NK-92 treated with Interleukin-12 subunit alpha and Interleukin-12 subunit beta, amount 100 ng/mL, for 24 hours (cell line): ENCODE data around the gene TJP2.

Source experiments
- DNase-seq: peaks from one replicate; lab custom pipeline; 2025; lab: John Stamatoyannopoulos, UW

Gene TJP2

GRCh38 chr9:69191231-69191630 is 17.2 kb downstream of the TJP2 start:
- DNase-seq = no peak

DNA sequence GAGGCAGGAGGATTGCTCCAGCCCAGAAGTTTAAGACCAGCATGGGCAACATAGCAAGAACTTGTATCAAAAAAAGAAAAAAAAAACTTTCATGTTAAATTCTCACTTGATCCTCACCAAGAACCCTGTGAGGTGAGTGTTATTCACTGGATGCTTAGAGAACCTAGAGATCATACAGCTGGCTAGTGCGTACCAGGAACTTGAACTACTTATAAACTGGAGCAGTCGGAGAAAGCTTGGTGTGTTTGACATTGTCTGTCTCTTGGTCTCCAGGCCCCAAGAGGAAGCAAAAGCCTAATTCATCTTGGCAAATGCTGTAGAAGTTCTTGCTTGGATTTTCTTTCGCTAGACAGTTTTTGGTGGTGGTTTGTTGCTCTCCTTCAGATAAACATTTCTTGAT is 18.1 kb downstream of the TJP2 start:
- DNase-seq = no peak

DNA sequence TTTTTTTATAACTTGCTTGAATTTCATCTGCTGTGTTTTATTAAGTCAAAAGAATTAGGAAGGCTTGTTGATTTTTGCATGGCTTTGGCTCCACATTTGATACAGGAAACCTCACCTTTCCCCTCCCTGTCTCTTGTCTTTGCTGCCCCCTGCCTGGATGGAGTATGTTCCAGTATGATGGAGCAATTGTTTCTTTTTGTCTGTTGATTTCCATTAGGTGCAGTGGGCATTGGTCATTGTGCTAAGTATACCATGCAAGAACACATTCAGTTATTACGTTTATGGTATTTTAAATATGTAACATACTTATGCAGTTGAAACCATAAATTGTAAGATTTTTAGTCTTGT is 19.6 kb downstream of the TJP2 start:
- no peak for DNase-seq

- DNase-seq = no peak
These were observed 20.8 kb downstream of the TJP2 start for GRCh38 chr9:69194702-69195418.

GRCh38 chr9:69195668-69196067 is 21.6 kb downstream of the TJP2 start:
- no peak for DNase-seq

DNA sequence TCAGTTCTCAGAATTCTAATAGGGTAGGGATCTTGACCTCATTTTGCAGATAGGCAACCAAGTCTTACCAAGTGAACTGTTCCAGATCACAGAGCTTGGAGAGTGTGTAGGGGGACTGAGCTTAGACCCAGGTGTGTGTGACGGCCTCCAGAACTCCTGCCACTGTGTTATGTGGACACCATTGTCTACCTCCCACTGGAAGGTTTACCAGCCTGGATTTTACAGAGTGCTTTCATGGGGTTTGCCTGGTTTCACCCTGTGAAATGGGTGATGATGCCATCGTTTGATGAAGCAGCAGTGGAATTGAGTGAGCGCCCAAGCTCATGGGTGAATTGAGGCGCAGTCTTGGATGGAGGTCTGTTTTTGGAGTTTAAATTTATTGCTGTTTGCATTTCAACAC is 23.6 kb downstream of the TJP2 start:
- no peak for DNase-seq

GRCh38 chr9:69198521-69199220 is 24.6 kb downstream of the TJP2 start:
- no peak for DNase-seq

DNA sequence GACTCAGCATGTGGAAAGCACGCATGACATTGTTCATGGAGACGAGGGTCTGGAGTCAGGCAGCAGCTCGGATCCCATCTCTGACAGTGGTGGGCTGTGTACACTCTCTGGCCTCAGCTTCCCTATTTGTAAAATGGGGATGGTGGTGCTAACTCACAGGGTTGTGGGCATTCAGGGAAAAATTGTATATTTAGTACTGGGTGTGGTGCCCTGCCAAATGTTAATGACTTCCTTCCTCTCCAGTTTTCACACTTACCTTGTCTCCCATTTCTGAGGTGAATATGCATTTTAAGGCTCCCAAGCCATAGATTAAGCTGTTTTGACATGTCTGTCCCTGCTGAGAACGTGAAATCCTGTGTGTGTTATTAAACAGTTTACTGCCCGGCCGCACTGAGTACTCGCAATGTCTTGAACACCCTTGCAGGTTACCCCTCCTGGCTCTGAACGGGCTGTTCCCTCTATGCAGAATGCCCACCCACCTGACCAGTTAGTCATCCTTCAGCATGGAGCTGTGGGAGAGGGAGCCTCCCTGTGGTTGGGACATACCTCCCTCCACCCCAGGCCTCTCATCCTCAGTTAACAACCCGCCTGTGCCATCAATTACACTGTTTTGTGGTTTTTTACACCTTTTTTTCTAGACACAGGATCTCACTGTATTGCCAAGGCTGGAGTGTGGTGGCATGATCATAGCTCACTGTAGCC is 25.8 kb downstream of the TJP2 start:
- no peak for DNase-seq

DNA sequence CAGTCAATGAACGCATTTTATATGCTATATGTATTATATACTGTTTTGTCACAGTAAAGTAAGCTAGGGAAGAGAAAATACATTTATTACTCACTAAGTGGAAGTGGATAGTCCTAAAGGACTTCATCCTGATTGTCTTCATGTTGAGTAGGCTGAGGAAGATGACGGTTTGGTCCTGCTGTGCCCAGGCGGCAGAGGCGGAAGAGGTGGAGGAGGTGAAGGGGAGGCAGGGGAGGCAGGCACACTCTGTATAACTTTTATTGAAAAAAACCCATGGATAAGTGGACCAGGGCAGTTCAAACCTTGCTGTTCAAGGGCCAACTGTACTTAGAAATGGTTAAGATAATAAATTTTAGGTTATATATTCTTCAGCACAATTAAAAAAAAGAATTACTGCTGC is 28.5 kb downstream of the TJP2 start:
- no peak for DNase-seq

GRCh38 chr9:69204326-69204725 is 30.2 kb downstream of the TJP2 start:
- no peak for DNase-seq

- DNase-seq = no peak
These were observed 30.8 kb downstream of the TJP2 start for GRCh38 chr9:69204849-69205248.

DNA sequence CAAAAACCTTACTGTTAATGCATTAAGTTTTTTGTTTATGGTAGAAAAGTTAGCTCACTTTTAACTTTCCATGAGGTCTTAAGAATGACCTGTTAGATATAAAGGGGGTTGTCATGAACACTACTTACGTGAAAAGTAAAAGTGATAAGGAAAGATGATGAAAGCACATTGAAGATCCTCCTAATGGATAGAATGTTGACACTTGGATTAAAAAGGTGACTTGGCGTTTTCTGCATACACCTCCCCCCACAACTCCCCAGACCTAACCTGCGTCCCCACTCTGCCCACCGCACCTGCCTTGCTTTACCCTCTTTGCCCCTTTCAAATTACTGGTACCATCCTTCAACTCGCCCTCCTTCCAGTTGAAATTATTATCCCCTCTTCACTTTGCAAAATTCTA is 32.0 kb downstream of the TJP2 start:
- DNase-seq = no peak

DNA sequence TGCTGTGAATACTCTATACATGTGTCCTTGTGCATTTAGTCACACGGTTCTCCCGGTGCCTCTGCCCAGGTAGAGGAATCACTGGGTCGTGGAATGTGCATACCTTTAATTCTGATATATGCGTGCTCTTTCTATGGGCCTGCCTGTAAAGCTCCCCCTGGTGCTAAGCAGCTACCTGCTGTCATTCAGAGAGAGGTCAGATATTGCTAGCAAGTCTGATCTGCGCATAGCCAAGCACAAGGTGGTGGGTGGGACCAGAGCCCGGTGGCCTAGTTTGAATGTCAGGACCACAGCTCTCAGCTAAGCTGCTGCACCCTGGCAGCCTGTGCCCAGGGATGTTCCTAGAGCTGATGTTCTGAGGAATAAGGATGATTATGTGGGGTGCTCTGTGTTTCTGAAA is 33.4 kb downstream of the TJP2 start:
- no peak for DNase-seq

GRCh38 chr9:69211424-69212036 is 37.5 kb downstream of the TJP2 start:
- DNase-seq = no peak

DNA sequence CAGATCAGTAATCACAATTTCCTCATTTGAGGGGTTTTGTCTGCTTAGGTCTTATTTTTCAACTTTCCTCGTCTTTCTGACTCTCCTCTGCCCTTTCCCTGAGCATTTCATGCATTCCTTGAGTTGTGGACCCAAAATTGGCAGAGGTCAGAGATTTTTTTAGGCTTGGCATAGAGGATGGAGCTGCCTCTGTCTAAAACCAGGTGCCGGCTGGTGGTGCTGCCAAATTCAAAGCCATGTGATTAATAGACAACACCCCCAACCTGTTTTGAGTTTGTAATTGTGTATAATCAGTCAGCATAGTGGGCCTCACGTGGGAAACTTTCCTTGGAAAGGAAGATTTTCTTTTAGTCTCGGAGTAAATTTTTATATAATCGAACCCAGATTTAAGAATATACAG is 39.6 kb downstream of the TJP2 start:
- DNase-seq = no peak

- no peak for DNase-seq
These were observed 40.9 kb downstream of the TJP2 start for GRCh38 chr9:69214939-69215338.

DNA sequence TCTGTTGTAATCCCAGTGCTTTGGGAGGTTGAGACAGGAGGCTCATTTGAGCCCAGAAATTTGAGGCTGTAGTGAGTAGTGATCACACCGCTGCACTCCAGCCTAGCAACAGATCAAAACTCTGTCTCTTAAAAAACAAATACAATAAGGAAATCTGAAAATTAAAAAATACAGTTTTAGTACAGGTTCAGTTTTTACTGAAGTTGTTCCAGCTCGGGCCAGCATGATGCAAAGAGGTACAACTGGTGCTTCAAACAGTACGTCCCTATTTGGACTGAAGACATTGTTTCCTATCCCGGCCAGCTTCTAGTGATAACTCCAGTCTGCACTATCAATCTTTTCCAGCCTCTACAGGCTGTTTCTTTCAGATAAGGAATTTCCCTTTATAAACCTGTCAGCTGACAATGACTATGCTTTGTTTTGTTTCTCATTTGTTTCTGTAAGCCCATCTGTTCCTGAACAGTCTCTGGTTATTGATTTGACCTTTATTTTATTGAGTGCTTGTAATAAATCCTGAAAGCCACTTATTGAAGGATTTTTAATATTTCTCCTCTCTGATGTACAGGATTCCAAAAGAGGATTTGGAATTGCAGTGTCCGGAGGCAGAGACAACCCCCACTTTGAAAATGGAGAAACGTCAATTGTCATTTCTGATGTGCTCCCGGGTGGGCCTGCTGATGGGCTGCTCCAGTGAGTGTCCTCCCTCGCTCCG is 41.9 kb downstream of the TJP2 start:
- DNase-seq = no peak

- no peak for DNase-seq
These were observed 44.1 kb downstream of the TJP2 start for GRCh38 chr9:69218166-69218565.

DNA sequence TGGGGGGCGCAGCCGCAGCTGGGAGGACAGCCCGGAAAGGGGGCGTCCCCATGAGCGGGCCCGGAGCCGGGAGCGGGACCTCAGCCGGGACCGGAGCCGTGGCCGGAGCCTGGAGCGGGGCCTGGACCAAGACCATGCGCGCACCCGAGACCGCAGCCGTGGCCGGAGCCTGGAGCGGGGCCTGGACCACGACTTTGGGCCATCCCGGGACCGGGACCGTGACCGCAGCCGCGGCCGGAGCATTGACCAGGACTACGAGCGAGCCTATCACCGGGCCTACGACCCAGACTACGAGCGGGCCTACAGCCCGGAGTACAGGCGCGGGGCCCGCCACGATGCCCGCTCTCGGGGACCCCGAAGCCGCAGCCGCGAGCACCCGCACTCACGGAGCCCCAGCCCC is 47.0 kb downstream of the TJP2 start:
- DNase-seq = no peak

DNA sequence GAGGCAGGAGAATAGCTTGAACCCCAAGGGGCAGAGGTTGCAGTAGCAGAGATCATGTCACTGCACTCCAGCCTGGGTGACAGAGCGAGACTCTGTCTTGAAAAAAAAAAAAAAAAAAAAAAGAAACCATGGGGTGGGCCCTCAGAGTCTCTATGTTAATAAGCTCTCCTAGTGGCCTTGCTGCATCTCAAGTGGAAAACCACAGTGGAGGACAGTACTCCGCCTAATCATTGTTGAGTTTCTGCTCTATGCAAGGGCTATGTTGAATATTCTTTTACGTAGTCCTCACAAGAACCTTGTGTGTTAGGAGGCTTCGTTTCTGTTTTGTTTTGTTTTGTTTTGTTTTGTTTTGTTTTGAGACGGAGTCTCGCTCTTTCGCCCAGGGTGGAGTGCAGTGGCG is 48.9 kb downstream of the TJP2 start:
- no peak for DNase-seq

DNA sequence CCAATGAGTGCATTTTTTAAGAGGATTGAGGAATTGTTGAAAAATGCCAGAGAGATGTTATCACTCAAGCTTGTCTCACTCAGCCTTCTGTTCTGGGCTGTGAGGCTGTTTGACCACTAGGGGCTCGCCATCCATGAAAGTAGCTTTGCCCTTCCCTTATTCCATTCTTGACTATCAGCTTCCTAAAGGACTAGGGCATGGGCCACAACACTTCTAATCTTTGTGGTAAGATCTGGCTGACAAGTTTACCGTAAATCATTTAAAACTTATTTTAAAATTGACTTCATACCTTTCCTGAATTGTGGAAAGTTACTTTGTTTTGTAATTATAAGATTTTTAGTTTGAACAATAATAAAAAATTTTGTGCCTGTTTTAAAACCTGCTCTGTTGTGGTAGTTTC is 49.5 kb downstream of the TJP2 start:
- DNase-seq = no peak

- DNase-seq = no peak
These were observed 55.3 kb downstream of the TJP2 start for GRCh38 chr9:69229367-69229766.
